Testis (tissue), 2 donors: Measurements from ENCODE around the gene RUNX3.

Experiments
- CTCF ChIP-seq, 3 experiments: fragments of 450-650 bp in 2 of 3; fragments of 200-600 bp in 1 of 3; sonication (generic) in 1 of 3; IDR thresholded peaks; one replicate each; pipeline ENCODE4 v1.5.1; 2016 to 2019; ENCODE audit warnings: antibody characterized with exemption in 3 of 3, mild to moderate bottlenecking in 2 of 3, moderate library complexity in 1 of 3
- POLR2A ChIP-seq: fragments of 450-650 bp; IDR thresholded peaks from one replicate; pipeline ENCODE4 v1.6.1; 2017; ENCODE audit warnings: antibody characterized with exemption, mild to moderate bottlenecking, moderate library complexity

- TF ChIP-seq CTCF (IDR thresholded peaks at IDR 0.05) (no peak), POLR2A (no peak)
Measured at GRCh38 chr1:24858277-24858676, 71.8 kb downstream of the RUNX3 start.
